ENCODE measurements around the gene CAMK1D. TPM values are rescaled to one million over a fixed set of nuclear protein-coding genes. Genes with fewer than 3 reads are reported as not detected.

CAMK1D gene
- total and polyA plus RNA-seq, 2 donors = 11.2 to 14.6 TPM

- Histone ChIP-seq H3K27ac (ENCODE audit: low read depth in 1 of 2, low read length in 1 of 2) (peak overlapping the region in 1 of 2 donors; percentile 30), H3K27me3 (ENCODE audit: control insufficient read depth in 2 of 2, insufficient read depth in 1 of 2, low read length in 1 of 2) (no peaks in the 10 kb centered on the region), H3K9me3 (ENCODE audit: control insufficient read depth in 2 of 2, insufficient read depth in 1 of 2, low read length in 1 of 2) (no peaks in the 10 kb centered on the region), H3K4me1 (ENCODE audit: control insufficient read depth in 2 of 2, insufficient read depth in 2 of 2, low read length in 2 of 2) (peaks cover 21 to 29% of the 10 kb centered on the region in 2 donors), H3K36me3 (ENCODE audit: control insufficient read depth in 2 of 2, insufficient read depth in 2 of 2, low read length in 1 of 2) (no peaks in the 10 kb centered on the region), H3K4me3 (ENCODE audit: low read length in 2 of 2) (no peak overlapping the region)
- 69% methylated on average over 17 of the region's 17 CpGs for WGBS
- peak in 3 of 9 donors; percentile 46 to 52 (median 51) for DNase-seq (ENCODE audit: low read depth in 6 of 9, low spot score in 9 of 9)
These were observed 39.9 kb downstream of the CAMK1D start for GRCh38 chr10:12389154-12389734.

DNA sequence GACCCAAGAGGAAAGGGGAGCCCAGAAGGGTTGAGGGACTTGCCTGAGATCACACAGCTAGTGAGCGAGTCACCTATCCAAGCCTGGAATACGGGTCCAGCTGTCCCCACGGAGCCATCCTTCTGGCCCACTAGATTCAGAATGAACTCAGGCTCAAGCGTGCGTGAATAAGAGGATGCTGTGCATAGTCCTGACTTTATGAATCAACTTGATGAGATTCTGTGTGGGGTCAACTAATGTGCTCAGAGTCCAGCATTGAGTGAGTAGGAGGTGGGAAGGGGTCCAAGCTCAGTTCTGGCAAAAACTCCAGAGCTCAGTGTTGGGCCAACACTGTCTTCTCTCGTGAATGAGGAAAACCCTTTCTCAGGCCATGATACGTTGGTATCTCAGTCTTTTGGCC is 41.4 kb downstream of the CAMK1D start:
- H3K4me1 ChIP-seq (ENCODE audit: control insufficient read depth in 2 of 2, insufficient read depth in 2 of 2, low read length in 2 of 2) = peaks cover 21 to 29% of the 10 kb centered on the region in 2 donors
- 95% methylated on average over 7 of the region's 7 CpGs for WGBS
- H3K9me3 ChIP-seq (ENCODE audit: control insufficient read depth in 2 of 2, insufficient read depth in 1 of 2, low read length in 1 of 2) = no peaks in the 10 kb centered on the region
- H3K27ac ChIP-seq (ENCODE audit: low read depth in 1 of 2, low read length in 1 of 2) = no peak overlapping the region
- H3K36me3 ChIP-seq (ENCODE audit: control insufficient read depth in 2 of 2, insufficient read depth in 2 of 2, low read length in 1 of 2) = no peaks in the 10 kb centered on the region
- DNase-seq (ENCODE audit: low read depth in 6 of 9, low spot score in 9 of 9) = no peak
- no peak overlapping the region for H3K4me3 ChIP-seq (ENCODE audit: low read length in 2 of 2)
- H3K27me3 ChIP-seq (ENCODE audit: control insufficient read depth in 2 of 2, insufficient read depth in 1 of 2, low read length in 1 of 2) = no peaks in the 10 kb centered on the region

GRCh38 chr10:12391206-12391605 is 41.9 kb downstream of the CAMK1D start:
- Histone ChIP-seq H3K9me3 (ENCODE audit: control insufficient read depth in 2 of 2, insufficient read depth in 1 of 2, low read length in 1 of 2) (no peaks in the 10 kb centered on the region), H3K36me3 (ENCODE audit: control insufficient read depth in 2 of 2, insufficient read depth in 2 of 2, low read length in 1 of 2) (no peaks in the 10 kb centered on the region), H3K27me3 (ENCODE audit: control insufficient read depth in 2 of 2, insufficient read depth in 1 of 2, low read length in 1 of 2) (no peaks in the 10 kb centered on the region), H3K4me3 (ENCODE audit: low read length in 2 of 2) (no peak overlapping the region), H3K4me1 (ENCODE audit: control insufficient read depth in 2 of 2, insufficient read depth in 2 of 2, low read length in 2 of 2) (peaks cover 21 to 31% of the 10 kb centered on the region in 2 donors), H3K27ac (ENCODE audit: low read depth in 1 of 2, low read length in 1 of 2) (no peak overlapping the region)
- 58% methylated on average over 7 of the region's 7 CpGs for WGBS
- DNase-seq (ENCODE audit: low read depth in 6 of 9, low spot score in 9 of 9) = no peak

GRCh38 chr10:12393831-12394230 is 44.5 kb downstream of the CAMK1D start:
- H3K4me3 ChIP-seq (ENCODE audit: low read length in 2 of 2) = no peak overlapping the region
- H3K4me1 ChIP-seq (ENCODE audit: control insufficient read depth in 2 of 2, insufficient read depth in 2 of 2, low read length in 2 of 2) = peaks cover 18 to 24% of the 10 kb centered on the region in 2 donors
- WGBS = over 99% methylated on average over 13 of the region's 13 CpGs
- H3K36me3 ChIP-seq (ENCODE audit: control insufficient read depth in 2 of 2, insufficient read depth in 2 of 2, low read length in 1 of 2) = no peaks in the 10 kb centered on the region
- no peaks in the 10 kb centered on the region for H3K9me3 ChIP-seq (ENCODE audit: control insufficient read depth in 2 of 2, insufficient read depth in 1 of 2, low read length in 1 of 2)
- DNase-seq (ENCODE audit: low read depth in 6 of 9, low spot score in 9 of 9) = no peak
- no peaks in the 10 kb centered on the region for H3K27me3 ChIP-seq (ENCODE audit: control insufficient read depth in 2 of 2, insufficient read depth in 1 of 2, low read length in 1 of 2)
- H3K27ac ChIP-seq (ENCODE audit: low read depth in 1 of 2, low read length in 1 of 2) = no peak overlapping the region

- Histone ChIP-seq H3K9me3 (ENCODE audit: control insufficient read depth in 2 of 2, insufficient read depth in 1 of 2, low read length in 1 of 2) (no peaks in the 10 kb centered on the region), H3K36me3 (ENCODE audit: control insufficient read depth in 2 of 2, insufficient read depth in 2 of 2, low read length in 1 of 2) (no peaks in the 10 kb centered on the region), H3K4me3 (ENCODE audit: low read length in 2 of 2) (no peak overlapping the region), H3K27ac (ENCODE audit: low read depth in 1 of 2, low read length in 1 of 2) (no peak overlapping the region), H3K27me3 (ENCODE audit: control insufficient read depth in 2 of 2, insufficient read depth in 1 of 2, low read length in 1 of 2) (no peaks in the 10 kb centered on the region), H3K4me1 (ENCODE audit: control insufficient read depth in 2 of 2, insufficient read depth in 2 of 2, low read length in 2 of 2) (peaks cover 12 to 18% of the 10 kb centered on the region in 2 donors)
- WGBS = 97% methylated on average over 8 of the region's 8 CpGs
- DNase-seq (ENCODE audit: low read depth in 6 of 9, low spot score in 9 of 9) = no peak
These were observed 45.1 kb downstream of the CAMK1D start for GRCh38 chr10:12394241-12395033.

DNA sequence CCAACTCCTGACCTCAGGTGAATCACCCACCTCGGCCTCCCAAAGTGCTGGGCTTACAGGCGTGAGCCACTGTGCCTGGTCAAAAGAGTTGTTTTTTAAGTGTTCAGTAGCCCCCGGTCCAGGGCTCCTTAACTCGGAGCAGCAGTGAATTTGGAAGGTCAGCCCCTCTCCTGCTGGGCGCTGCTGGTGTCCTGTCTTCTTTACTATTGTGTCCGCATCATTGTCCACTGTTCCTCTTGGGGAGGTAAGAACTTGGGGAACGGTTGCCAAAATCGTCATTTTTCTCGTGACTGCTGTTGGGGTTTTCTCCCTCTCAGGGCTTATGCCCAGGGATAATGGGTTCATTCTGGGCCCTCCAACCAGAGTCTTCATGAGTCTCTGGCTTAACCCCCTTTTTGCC is 46.7 kb downstream of the CAMK1D start:
- Histone ChIP-seq H3K9me3 (ENCODE audit: control insufficient read depth in 2 of 2, insufficient read depth in 1 of 2, low read length in 1 of 2) (no peaks in the 10 kb centered on the region), H3K27ac (ENCODE audit: low read depth in 1 of 2, low read length in 1 of 2) (no peak overlapping the region), H3K4me1 (ENCODE audit: control insufficient read depth in 2 of 2, insufficient read depth in 2 of 2, low read length in 2 of 2) (peaks cover 6 to 8% of the 10 kb centered on the region in 2 donors), H3K36me3 (ENCODE audit: control insufficient read depth in 2 of 2, insufficient read depth in 2 of 2, low read length in 1 of 2) (no peaks in the 10 kb centered on the region), H3K4me3 (ENCODE audit: low read length in 2 of 2) (no peak overlapping the region), H3K27me3 (ENCODE audit: control insufficient read depth in 2 of 2, insufficient read depth in 1 of 2, low read length in 1 of 2) (no peaks in the 10 kb centered on the region)
- no peak for DNase-seq (ENCODE audit: low read depth in 6 of 9, low spot score in 9 of 9)
- WGBS = 98% methylated on average over 9 of the region's 9 CpGs

GRCh38 chr10:12396567-12396966 is 47.2 kb downstream of the CAMK1D start:
- Histone ChIP-seq H3K27ac (ENCODE audit: low read depth in 1 of 2, low read length in 1 of 2) (no peak overlapping the region), H3K27me3 (ENCODE audit: control insufficient read depth in 2 of 2, insufficient read depth in 1 of 2, low read length in 1 of 2) (no peaks in the 10 kb centered on the region), H3K4me1 (ENCODE audit: control insufficient read depth in 2 of 2, insufficient read depth in 2 of 2, low read length in 2 of 2) (peaks cover 4 to 8% of the 10 kb centered on the region in 2 donors), H3K9me3 (ENCODE audit: control insufficient read depth in 2 of 2, insufficient read depth in 1 of 2, low read length in 1 of 2) (no peaks in the 10 kb centered on the region), H3K4me3 (ENCODE audit: low read length in 2 of 2) (no peak overlapping the region), H3K36me3 (ENCODE audit: control insufficient read depth in 2 of 2, insufficient read depth in 2 of 2, low read length in 1 of 2) (no peaks in the 10 kb centered on the region)
- no peak for DNase-seq (ENCODE audit: low read depth in 6 of 9, low spot score in 9 of 9)
- 94% methylated on average over 6 of the region's 6 CpGs for WGBS

DNA sequence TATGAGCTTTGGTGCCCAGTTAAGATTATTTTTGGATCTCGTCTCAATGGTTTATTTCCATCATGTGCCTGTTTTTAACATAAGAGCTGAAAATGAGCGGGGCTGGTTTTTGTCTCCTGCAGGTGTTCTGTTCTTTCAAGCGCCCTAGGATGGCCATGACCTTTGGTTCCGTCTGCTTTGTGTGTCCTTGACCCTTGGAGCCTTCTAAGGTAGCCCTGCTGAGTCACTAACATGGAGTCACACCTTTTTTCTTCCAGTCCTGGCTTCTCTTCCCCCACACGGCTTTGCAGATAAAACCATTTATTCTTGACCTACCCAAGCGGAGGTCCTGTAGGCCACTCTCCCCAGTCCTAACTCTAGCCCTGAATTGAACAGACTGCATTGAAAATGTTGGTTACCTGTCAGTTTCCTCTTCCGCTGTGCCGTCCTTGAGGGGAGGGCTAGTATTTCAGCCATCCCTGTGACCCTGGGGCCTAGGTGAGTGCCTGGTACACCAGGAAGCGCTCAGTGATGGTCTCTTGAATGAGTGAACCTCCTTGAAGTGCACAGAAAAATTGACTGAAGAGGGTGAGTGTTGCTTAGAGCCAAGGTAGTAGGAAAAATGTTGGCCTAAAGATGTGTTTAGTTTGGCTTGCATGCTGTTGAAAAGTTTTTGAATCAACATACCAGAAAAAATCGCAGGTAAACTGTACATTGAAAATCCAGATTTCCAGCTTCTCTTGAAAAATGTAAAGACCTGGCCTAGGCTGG is 48.0 kb downstream of the CAMK1D start:
- Histone ChIP-seq H3K9me3 (ENCODE audit: control insufficient read depth in 2 of 2, insufficient read depth in 1 of 2, low read length in 1 of 2) (no peaks in the 10 kb centered on the region), H3K4me1 (ENCODE audit: control insufficient read depth in 2 of 2, insufficient read depth in 2 of 2, low read length in 2 of 2) (peaks cover 4 to 8% of the 10 kb centered on the region in 2 donors), H3K4me3 (ENCODE audit: low read length in 2 of 2) (no peak overlapping the region), H3K27ac (ENCODE audit: low read depth in 1 of 2, low read length in 1 of 2) (no peak overlapping the region), H3K36me3 (ENCODE audit: control insufficient read depth in 2 of 2, insufficient read depth in 2 of 2, low read length in 1 of 2) (no peaks in the 10 kb centered on the region), H3K27me3 (ENCODE audit: control insufficient read depth in 2 of 2, insufficient read depth in 1 of 2, low read length in 1 of 2) (no peaks in the 10 kb centered on the region)
- WGBS = 96% methylated on average over 10 of the region's 10 CpGs
- DNase-seq (ENCODE audit: low read depth in 6 of 9, low spot score in 9 of 9) = no peak

- Histone ChIP-seq H3K27me3 (ENCODE audit: control insufficient read depth in 2 of 2, insufficient read depth in 1 of 2, low read length in 1 of 2) (no peaks in the 10 kb centered on the region), H3K9me3 (ENCODE audit: control insufficient read depth in 2 of 2, insufficient read depth in 1 of 2, low read length in 1 of 2) (no peaks in the 10 kb centered on the region), H3K36me3 (ENCODE audit: control insufficient read depth in 2 of 2, insufficient read depth in 2 of 2, low read length in 1 of 2) (peaks cover 0 to under 1% of the 10 kb centered on the region in 2 donors), H3K27ac (ENCODE audit: low read depth in 1 of 2, low read length in 1 of 2) (no peak overlapping the region), H3K4me1 (ENCODE audit: control insufficient read depth in 2 of 2, insufficient read depth in 2 of 2, low read length in 2 of 2) (peaks cover 4 to 8% of the 10 kb centered on the region in 2 donors), H3K4me3 (ENCODE audit: low read length in 2 of 2) (no peak overlapping the region)
- WGBS = 94% methylated on average over 2 of the region's 2 CpGs
- DNase-seq (ENCODE audit: low read depth in 6 of 9, low spot score in 9 of 9) = no peak
These were observed 48.6 kb downstream of the CAMK1D start for GRCh38 chr10:12397941-12398340.

Data from thymus (tissue), 11 donors.